Measurements from ENCODE around the gene PRMT5.

- TF ChIP-seq YY1 (IDR thresholded peaks at IDR 0.05; ENCODE audit: insufficient read depth, insufficient read length) (no peak), ZNF274 (IDR thresholded peaks at IDR 0.05; ENCODE audit: low read depth, low read length) (no peak)
Observed at GRCh38 chr14:22923746-22924145, 5.4 kb downstream of the PRMT5 start.

Data from NT2/D1 (cell line).